ENCODE results near the gene SH3GL3. TPM values are rescaled to one million over a fixed set of nuclear protein-coding genes. Genes with fewer than 3 reads are reported as not detected.

Gene SH3GL3
- total RNA-seq, 4 donors from 2014 or later = 0.34 to 1.2 TPM; not detected in 2

DNA sequence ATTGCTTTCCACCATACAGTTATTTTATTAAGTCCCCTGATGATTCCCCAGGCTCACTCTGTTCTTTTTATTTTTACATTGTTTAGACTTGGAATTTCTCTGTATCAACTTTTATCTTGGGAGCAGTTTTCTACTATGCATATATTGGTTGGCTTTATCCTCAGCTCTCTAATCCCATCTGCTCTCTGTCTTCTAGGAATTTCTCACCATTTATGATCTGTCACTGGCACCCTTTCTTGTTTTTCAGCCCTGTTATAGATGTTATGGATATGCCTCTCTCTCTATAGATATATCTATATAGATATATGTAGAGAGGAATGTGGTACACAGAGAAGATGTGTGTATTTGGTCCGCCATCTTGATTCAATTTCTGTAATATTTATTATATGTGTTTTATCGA, 90.5 kb downstream of the SH3GL3 start:
- Histone ChIP-seq H3K27me3 (no peaks in the 10 kb centered on the region), H3K36me3 (no peaks in the 10 kb centered on the region), H3K27ac (no peak overlapping the region), H3K9me3 (no peaks in the 10 kb centered on the region), H3K4me3 (no peak overlapping the region), H3K4me1 (no peaks in the 10 kb centered on the region)
- TF ChIP-seq POLR2AphosphoS5 (IDR thresholded peaks at IDR 0.05) (no peak), EP300 (IDR thresholded peaks at IDR 0.05) (no peak)
- no peak for DNase-seq (ENCODE audit: low spot score in 2 of 2)
- 84% methylated on average over 2 of the region's 2 CpGs for WGBS

DNA sequence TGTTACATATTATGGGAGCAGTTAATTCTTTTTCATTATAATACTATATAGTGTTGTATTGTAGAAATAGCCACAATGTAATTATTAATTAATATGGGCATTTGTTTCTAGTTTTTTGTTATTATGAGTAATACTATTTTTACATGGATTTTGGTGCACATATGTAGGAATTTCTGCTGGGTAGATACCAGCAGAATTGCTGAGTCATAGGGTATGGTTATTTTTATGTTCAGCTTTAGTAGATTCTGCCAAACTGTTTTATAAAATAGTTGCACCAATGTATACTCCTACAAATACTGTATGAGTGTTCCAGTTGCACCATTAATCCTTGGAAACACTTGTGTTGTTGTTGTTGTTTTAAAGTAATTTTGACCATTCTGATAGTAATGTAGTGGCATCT, 91.5 kb downstream of the SH3GL3 start:
- Histone ChIP-seq H3K9me3 (no peaks in the 10 kb centered on the region), H3K27me3 (no peaks in the 10 kb centered on the region), H3K27ac (no peak overlapping the region), H3K36me3 (no peaks in the 10 kb centered on the region), H3K4me1 (no peaks in the 10 kb centered on the region), H3K4me3 (no peak overlapping the region)
- DNase-seq (ENCODE audit: low spot score in 2 of 2) = no peak
- TF ChIP-seq EP300 (IDR thresholded peaks at IDR 0.05) (no peak), POLR2AphosphoS5 (IDR thresholded peaks at IDR 0.05) (no peak), POLR2A (IDR thresholded peaks at IDR 0.05) (no peak)
- TF ChIP-seq, protein P1, sequence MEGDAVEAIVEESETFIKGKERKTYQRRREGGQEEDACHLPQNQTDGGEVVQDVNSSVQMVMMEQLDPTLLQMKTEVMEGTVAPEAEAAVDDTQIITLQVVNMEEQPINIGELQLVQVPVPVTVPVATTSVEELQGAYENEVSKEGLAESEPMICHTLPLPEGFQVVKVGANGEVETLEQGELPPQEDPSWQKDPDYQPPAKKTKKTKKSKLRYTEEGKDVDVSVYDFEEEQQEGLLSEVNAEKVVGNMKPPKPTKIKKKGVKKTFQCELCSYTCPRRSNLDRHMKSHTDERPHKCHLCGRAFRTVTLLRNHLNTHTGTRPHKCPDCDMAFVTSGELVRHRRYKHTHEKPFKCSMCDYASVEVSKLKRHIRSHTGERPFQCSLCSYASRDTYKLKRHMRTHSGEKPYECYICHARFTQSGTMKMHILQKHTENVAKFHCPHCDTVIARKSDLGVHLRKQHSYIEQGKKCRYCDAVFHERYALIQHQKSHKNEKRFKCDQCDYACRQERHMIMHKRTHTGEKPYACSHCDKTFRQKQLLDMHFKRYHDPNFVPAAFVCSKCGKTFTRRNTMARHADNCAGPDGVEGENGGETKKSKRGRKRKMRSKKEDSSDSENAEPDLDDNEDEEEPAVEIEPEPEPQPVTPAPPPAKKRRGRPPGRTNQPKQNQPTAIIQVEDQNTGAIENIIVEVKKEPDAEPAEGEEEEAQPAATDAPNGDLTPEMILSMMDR (IDR thresholded peaks at IDR 0.05) = no peak

DNA sequence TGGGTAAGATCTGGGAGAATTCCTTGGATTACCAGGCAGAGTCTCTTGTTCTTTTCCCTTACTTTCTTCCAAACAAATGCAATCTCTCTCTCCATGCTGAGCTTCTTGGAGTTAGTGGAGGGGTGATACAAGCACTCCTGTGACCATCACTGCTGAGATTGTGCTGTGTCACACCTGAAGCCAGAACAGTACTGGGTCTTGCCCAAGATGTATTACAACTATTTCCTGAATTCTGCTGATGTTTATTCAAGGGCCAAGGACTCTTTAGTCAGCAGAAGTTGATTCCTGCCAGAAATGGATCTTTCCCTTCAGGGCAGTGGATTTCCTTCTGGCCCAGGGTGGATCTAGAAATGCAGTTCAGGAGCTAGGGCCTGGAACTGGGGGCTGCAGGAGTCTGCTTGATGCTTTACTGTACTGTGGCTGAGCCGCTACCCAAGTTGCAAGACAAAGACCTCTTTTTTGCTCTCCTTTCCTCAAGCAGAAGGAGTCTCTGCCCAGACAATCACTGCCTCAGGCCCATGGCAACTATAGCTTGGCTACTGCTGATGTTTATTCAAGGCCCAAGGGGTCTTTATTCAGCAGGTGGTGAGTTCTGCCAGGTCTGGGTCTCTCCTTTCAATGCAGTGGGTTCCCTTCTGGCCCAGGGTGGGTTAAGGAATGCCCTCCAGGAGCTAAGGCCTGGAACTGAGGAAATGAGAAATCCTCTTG, 98.8 kb downstream of the SH3GL3 start:
- no peak overlapping the region for H3K27ac ChIP-seq
- no peaks in the 10 kb centered on the region for H3K27me3 ChIP-seq
- no peak for DNase-seq (ENCODE audit: low spot score in 2 of 2)
- no peaks in the 10 kb centered on the region for H3K36me3 ChIP-seq
- TF ChIP-seq EP300 (IDR thresholded peaks at IDR 0.05) (no peak), POLR2A (IDR thresholded peaks at IDR 0.05) (no peak), POLR2AphosphoS5 (IDR thresholded peaks at IDR 0.05) (no peak)
- TF ChIP-seq, protein P1 (IDR thresholded peaks at IDR 0.05) = no peak
- H3K4me3 ChIP-seq = no peak overlapping the region
- H3K9me3 ChIP-seq = no peaks in the 10 kb centered on the region
- 89% methylated on average over 1 of the region's 1 CpG for WGBS
- no peaks in the 10 kb centered on the region for H3K4me1 ChIP-seq

DNA sequence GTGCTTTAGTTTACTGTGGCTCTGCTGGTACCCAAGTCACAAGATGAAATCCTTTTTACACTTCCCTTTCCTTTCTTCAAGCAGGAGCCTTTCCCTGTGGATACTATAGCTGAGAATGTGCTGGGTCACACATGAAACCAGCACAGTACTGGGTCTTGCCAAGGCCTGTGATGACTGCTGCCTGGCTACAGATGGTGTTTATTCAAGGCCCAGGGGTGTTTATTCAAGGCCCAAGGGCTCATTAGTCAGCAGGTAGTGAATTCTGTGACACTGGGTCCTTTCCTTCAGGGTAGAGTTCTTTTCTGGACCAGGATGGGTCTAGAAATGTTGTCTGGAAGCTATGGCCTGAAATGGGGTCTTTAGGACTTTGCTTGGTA, 99.4 kb downstream of the SH3GL3 start:
- no peak for DNase-seq (ENCODE audit: low spot score in 2 of 2)
- no peak for TF ChIP-seq POLR2A (IDR thresholded peaks at IDR 0.05)
- no peak for TF ChIP-seq POLR2AphosphoS5 (IDR thresholded peaks at IDR 0.05)
- TF ChIP-seq EP300 (IDR thresholded peaks at IDR 0.05) = no peak
- TF ChIP-seq, protein P1 (IDR thresholded peaks at IDR 0.05) = no peak
- Histone ChIP-seq H3K27me3 (no peaks in the 10 kb centered on the region), H3K9me3 (no peaks in the 10 kb centered on the region), H3K4me3 (no peak overlapping the region), H3K4me1 (no peaks in the 10 kb centered on the region), H3K36me3 (no peaks in the 10 kb centered on the region), H3K27ac (no peak overlapping the region)

DNA sequence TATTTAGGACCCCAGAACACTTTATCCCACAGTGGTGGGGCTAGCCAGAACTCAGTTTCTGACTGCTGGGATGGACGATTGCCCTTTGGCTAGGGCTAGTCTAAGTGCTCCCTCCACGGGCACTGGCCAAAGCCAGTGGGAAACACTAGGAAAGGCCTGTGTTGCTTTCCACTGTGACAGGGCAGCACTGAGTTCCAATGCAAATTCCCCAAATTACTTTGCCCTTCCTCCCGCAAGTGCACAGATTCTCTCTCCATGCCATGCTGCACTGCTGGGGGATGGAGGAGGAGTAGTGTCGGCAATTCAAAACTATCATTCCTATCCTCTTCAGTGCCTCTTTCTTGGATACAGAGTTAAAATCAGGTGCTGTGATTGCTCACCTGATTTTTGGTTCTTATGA, 100.0 kb downstream of the SH3GL3 start:
- Histone ChIP-seq H3K27ac (no peak overlapping the region), H3K4me3 (no peak overlapping the region), H3K27me3 (no peaks in the 10 kb centered on the region), H3K9me3 (no peaks in the 10 kb centered on the region), H3K36me3 (no peaks in the 10 kb centered on the region), H3K4me1 (no peaks in the 10 kb centered on the region)
- DNase-seq (ENCODE audit: low spot score in 2 of 2) = no peak
- TF ChIP-seq POLR2A (IDR thresholded peaks at IDR 0.05) (no peak), POLR2AphosphoS5 (IDR thresholded peaks at IDR 0.05) (no peak), EP300 (IDR thresholded peaks at IDR 0.05) (no peak)
- TF ChIP-seq, protein P1 (IDR thresholded peaks at IDR 0.05) = no peak
- WGBS = 92% methylated on average over 4 of the region's 4 CpGs

DNA sequence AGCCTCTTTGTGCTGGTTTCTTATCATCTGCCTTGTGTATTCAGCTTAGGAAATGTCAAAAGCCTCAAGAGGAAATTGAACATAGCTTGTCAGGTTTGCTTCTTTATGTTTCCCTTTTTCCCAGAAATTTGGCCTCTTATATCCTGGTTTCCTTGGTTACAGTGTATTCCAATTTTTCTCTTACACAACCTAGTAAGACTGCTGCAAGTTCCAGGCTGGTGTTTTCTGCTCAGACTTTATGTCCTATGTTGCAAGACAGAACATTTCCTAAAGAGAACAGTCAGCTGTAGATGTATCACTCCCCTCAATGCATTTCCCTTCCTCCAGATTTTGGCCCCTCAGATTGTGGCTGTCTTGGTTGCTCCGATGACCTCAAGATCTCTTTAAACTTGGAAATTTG, 102.5 kb downstream of the SH3GL3 start:
- Histone ChIP-seq H3K4me1 (no peaks in the 10 kb centered on the region), H3K27ac (no peak overlapping the region), H3K9me3 (no peaks in the 10 kb centered on the region), H3K36me3 (no peaks in the 10 kb centered on the region), H3K4me3 (no peak overlapping the region), H3K27me3 (no peaks in the 10 kb centered on the region)
- TF ChIP-seq POLR2AphosphoS5 (IDR thresholded peaks at IDR 0.05) (no peak), POLR2A (IDR thresholded peaks at IDR 0.05) (no peak), EP300 (IDR thresholded peaks at IDR 0.05) (no peak)
- TF ChIP-seq, protein P1 (IDR thresholded peaks at IDR 0.05) = no peak
- 75% methylated on average over 1 of the region's 1 CpG for WGBS
- DNase-seq (ENCODE audit: low spot score in 2 of 2) = no peak
